ENCODE measurements around the gene CHD9.

DNA sequence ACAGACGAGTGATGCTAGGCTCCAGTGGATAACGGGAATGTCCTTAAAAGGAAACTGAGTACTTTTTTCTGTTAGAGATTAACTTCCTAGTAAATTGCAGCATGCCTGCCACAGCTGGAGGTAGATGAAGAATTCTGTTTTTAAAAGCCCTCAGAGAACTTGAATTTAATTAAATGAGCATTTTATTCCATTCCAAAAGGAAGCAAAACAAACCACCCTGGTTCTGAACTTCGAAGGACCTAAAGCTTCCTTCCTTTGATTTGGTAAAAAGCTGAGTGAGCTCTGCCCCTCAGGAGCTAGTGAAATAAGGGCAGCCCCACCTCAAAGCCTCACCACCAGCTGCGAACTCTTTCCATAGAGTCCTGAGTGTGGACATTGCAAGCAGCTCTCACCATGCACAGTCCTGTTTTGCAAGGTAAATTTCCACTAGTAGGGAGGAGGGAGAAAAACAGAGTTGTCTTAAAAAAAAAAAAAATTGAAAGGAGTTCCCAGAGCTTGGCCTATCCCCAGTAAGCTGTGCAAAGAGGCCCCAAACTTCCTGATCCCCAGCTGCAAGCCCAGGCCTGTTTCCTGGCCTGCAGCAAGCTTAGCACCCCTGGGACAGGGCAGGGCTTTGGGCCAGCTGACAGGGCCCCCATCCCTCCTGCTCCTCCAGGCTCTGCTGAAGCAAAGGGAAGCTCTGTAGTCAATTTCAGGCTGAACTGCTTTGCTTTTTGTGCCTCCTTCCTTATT lies 13.3 kb upstream of the CHD9 start:
- TF ChIP-seq, protein P1, sequence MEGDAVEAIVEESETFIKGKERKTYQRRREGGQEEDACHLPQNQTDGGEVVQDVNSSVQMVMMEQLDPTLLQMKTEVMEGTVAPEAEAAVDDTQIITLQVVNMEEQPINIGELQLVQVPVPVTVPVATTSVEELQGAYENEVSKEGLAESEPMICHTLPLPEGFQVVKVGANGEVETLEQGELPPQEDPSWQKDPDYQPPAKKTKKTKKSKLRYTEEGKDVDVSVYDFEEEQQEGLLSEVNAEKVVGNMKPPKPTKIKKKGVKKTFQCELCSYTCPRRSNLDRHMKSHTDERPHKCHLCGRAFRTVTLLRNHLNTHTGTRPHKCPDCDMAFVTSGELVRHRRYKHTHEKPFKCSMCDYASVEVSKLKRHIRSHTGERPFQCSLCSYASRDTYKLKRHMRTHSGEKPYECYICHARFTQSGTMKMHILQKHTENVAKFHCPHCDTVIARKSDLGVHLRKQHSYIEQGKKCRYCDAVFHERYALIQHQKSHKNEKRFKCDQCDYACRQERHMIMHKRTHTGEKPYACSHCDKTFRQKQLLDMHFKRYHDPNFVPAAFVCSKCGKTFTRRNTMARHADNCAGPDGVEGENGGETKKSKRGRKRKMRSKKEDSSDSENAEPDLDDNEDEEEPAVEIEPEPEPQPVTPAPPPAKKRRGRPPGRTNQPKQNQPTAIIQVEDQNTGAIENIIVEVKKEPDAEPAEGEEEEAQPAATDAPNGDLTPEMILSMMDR (IDR thresholded peaks at IDR 0.05), result no peak
- no peak for TF ChIP-seq POLR2A (IDR thresholded peaks at IDR 0.05)
- no peak for TF ChIP-seq POLR2AphosphoS5 (IDR thresholded peaks at IDR 0.05)
- TF ChIP-seq EP300 (IDR thresholded peaks at IDR 0.05), result no peak
